Common myeloid progenitor, CD34-positive (primary cell): ENCODE data around the gene CCDC159. TPM values are rescaled to one million over a fixed set of nuclear protein-coding genes. Genes with fewer than 3 reads are reported as not detected.
"Not testable (repeated sequence)": the region's sequence is repeated elsewhere in the genome, so short reads cannot be mapped to it uniquely, and the experiment has no call there.

Experiments
- CTCF ChIA-PET: fragments of 350-600 bp; sonication (Branson Sonifier 250); formaldehyde crosslinking; loops from one replicate; lab custom pipeline; 2021; ENCODE audit warnings: antibody characterized with exemption; lab: Charles Lee
- POLR2A ChIA-PET: fragments of 350-600 bp; sonication (Branson Sonifier 250); formaldehyde crosslinking; loops from one replicate; lab custom pipeline; 2021; ENCODE audit warnings: antibody characterized with exemption; lab: Charles Lee
- DNase-seq, 3 donors: peaks; one replicate each; pipeline versions ENCODE4 v3.0.0 to v3.0.0-alpha.2; 2013
- H3K27ac ChIP-seq, 2 experiments: 1 replicate in 1 of 2; 2 replicates in 1 of 2; pipeline ENCODE4 v1.7.0; 2013; ENCODE audit warnings: inconsistent platforms in 2 of 2, low read length in 2 of 2, mild to moderate bottlenecking in 2 of 2, low read depth in 1 of 2, moderate library complexity in 1 of 2; ENCODE audit not compliant: severe bottlenecking in 2 of 2, insufficient read depth in 1 of 2, poor library complexity in 1 of 2
- H3K27me3 ChIP-seq, 5 experiments: replicated peaks in 2 of 5; 1 replicate in 3 of 5; 2 replicates in 2 of 5; pipeline versions ENCODE4 v1.6.1 to v1.7.0; 2013; ENCODE audit warnings: low read length in 4 of 5, mild to moderate bottlenecking in 2 of 5, moderate library complexity in 2 of 5, inconsistent platforms in 1 of 5; ENCODE audit not compliant: insufficient read depth in 5 of 5, control insufficient read depth in 4 of 5
- H3K36me3 ChIP-seq, 4 experiments: 1 replicate in 2 of 4; 2 replicates in 2 of 4; pipeline versions ENCODE4 v1.6.1 to v1.7.0; 2013; ENCODE audit warnings: low read length in 3 of 4, control low read depth in 1 of 4, mild to moderate bottlenecking in 1 of 4; ENCODE audit not compliant: control insufficient read depth in 4 of 4, insufficient read depth in 4 of 4
- H3K4me1 ChIP-seq, 4 experiments: 1 replicate in 3 of 4; 2 replicates in 1 of 4; pipeline versions ENCODE4 v1.6.1 to v1.7.1; 2013; ENCODE audit warnings: low read length in 3 of 4, mild to moderate bottlenecking in 3 of 4, control low read depth in 1 of 4, inconsistent platforms in 1 of 4, moderate library complexity in 1 of 4; ENCODE audit not compliant: control insufficient read depth in 4 of 4, insufficient read depth in 4 of 4; ENCODE audit errors: control extremely low read depth in 1 of 4
- H3K4me3 ChIP-seq, 7 experiments: 1 replicate in 4 of 7; 2 replicates in 3 of 7; pipeline versions ENCODE4 v1.5.1 to v1.7.0; 2013; ENCODE audit warnings: mild to moderate bottlenecking in 7 of 7, low read length in 6 of 7, moderate library complexity in 6 of 7, inconsistent platforms in 2 of 7, low read depth in 2 of 7, control low read depth in 1 of 7; ENCODE audit not compliant: insufficient read depth in 4 of 7, control insufficient read depth in 1 of 7; ENCODE audit errors: extremely low read depth in 1 of 7
- H3K9me3 ChIP-seq, 5 experiments: 1 replicate in 4 of 5; 2 replicates in 1 of 5; pipeline versions ENCODE4 v1.6.1 to v1.7.1; 2013; ENCODE audit warnings: low read length in 4 of 5, mild to moderate bottlenecking in 2 of 5, inconsistent platforms in 1 of 5, low read depth in 1 of 5, moderate library complexity in 1 of 5; ENCODE audit not compliant: control insufficient read depth in 4 of 5, insufficient read depth in 2 of 5; ENCODE audit errors: control extremely low read depth in 1 of 5
- whole genome bisulfite sequencing: methylation state at CpG from one replicate; pipeline ENCODE4 v1.1.5; 2013; ENCODE audit not compliant: insufficient coverage; 5-methylcytosine and 5-hydroxymethylcytosine counted together
- polyA plus RNA-seq: library from polyadenylated mRNA; unstranded; fragments of 120-200 nt; gene quantifications from one replicate; pipeline ENCODE4 v1.2.1, GENCODE V29; 2013

Gene CCDC159
- polyA plus RNA-seq: 40.7 TPM

GRCh38 chr19:11346104-11346940 lies at the start of gene CCDC159, which contains the start of gene TMEM205:
Gene CCDC159 (plus strand): TSS chr19:11346519. CDS start chr19:11346607, 88 bp downstream.
Gene TMEM205 (minus strand): TSS chr19:11346268. CDS start chr19:11345619, 649 bp downstream.
- peak within 1 kb of the TSS; percentile 72 to 89 for H3K27ac ChIP-seq
- H3K4me1 ChIP-seq: peaks cover 7 to 47% (median 41%) of the 10 kb centered on the region in 4 experiments
- H3K27me3 ChIP-seq: no peaks in the 10 kb centered on the region
- peak within 1 kb of the TSS; percentile 51 to 92 (median 78) for H3K4me3 ChIP-seq
- ChIA-PET CTCF (interaction anchor here (0.8 to 1.9 kb wide), 10 partner anchors 9 to 60 kb away, joined by 3 to 11 read pairs (median 5); partner anchors contain the start of genes SWSAP1 and TSPAN16), POLR2A (interaction anchor here (0.6 to 1.5 kb wide), 6 partner anchors 14 to 89 kb away, joined by 3 to 10 read pairs (median 4); partner anchors contain the start of genes PRKCSH and SWSAP1)
- peaks cover 0 to 10% (median 3%) of the 10 kb centered on the region in 4 experiments for H3K36me3 ChIP-seq
- peak; percentile 99 to 100 (median 100) for DNase-seq
- WGBS: under 1% methylated on average over 34 of the region's 50 CpGs
- H3K9me3 ChIP-seq: peaks cover 0 to 7% (median 5%) of the 10 kb centered on the region in 5 experiments

DNA sequence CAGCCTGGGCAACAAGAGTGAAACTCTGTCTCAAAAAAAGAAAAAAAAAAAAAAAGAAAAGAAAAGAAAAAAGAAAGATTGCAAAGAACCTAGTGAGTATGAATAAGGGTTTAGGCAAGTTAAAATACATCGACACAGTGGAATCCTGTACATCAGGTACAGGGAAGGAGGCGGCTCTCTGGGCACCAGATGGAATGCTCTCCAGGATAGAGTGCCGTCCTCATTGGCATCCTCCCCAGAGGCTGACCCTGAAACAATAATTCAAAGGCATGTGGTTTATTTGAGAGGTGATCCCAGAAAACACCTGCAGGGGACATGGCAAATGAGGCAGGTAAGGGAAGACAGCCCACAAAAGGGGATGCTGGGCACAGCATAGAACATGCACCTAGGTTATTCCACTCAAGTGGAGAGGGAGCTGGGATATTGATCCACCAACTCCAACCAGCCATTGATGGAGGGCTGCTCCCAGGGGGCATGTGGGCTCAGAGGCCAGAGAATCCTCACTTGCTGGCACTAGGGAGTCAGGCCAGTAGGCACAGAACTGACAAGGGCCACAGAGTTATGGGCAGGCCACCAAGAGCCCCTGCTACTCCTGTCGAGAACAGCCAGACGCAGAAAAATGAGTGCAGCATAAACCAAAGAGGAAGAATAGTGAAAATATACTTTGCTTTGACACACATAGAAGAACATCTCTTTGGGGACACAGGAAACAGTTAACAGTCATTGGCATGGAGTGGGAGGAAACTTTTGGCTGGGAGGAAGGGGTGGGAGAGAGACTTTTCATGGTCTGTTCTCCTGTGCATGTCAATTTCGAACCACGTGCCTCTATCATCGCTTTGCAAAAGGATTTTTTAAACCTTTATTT lies 46.1 kb upstream of the CCDC159 start:
- Histone ChIP-seq H3K9me3 (peaks cover 0 to 2% (median 0%) of the 10 kb centered on the region in 5 experiments), H3K27ac (no peak overlapping the region), H3K4me1 (peaks cover 4 to 25% (median 23%) of the 10 kb centered on the region in 4 experiments), H3K36me3 (no peaks in the 10 kb centered on the region), H3K27me3 (no peaks in the 10 kb centered on the region), H3K4me3 (no peak overlapping the region)
- DNase-seq: no peak
- 60% methylated on average over 4 of the region's 8 CpGs for WGBS
- ChIA-PET CTCF (no interaction called here), POLR2A (no interaction called here)

- DNase-seq: no peak
- ChIA-PET POLR2A (no interaction called here), CTCF (no interaction called here)
- Histone ChIP-seq H3K27ac (no peak overlapping the region), H3K4me3 (no peak overlapping the region), H3K9me3 (peaks cover 0 to 2% (median 0%) of the 10 kb centered on the region in 5 experiments), H3K27me3 (no peaks in the 10 kb centered on the region), H3K36me3 (no peaks in the 10 kb centered on the region), H3K4me1 (peaks cover 3 to 20% (median 19%) of the 10 kb centered on the region in 4 experiments)
- 91% methylated on average over 10 of the region's 11 CpGs for WGBS
Measured at GRCh38 chr19:11300811-11301120, 45.6 kb upstream of the CCDC159 start.

GRCh38 chr19:11304936-11305335 lies 41.4 kb upstream of the CCDC159 start:
- Histone ChIP-seq H3K9me3 (peaks cover 0 to 2% (median 0%) of the 10 kb centered on the region in 5 experiments), H3K36me3 (no peaks in the 10 kb centered on the region), H3K4me1 (peaks cover 3 to 12% (median 12%) of the 10 kb centered on the region in 4 experiments), H3K27ac (no peak overlapping the region), H3K27me3 (no peaks in the 10 kb centered on the region), H3K4me3 (no peak overlapping the region)
- no peak for DNase-seq
- 100% methylated on average over 2 of the region's 5 CpGs for WGBS
- CTCF ChIA-PET: interaction anchor here (1.2 to 2.5 kb wide), 5 partner anchors 11 to 78 kb away, joined by 3 to 9 read pairs (median 4); no protein-coding TSS in a partner anchor
- POLR2A ChIA-PET: interaction anchor here (0.6 kb wide), 1 partner anchor 46 kb away, joined by 3 read pairs; no protein-coding TSS in a partner anchor

DNA sequence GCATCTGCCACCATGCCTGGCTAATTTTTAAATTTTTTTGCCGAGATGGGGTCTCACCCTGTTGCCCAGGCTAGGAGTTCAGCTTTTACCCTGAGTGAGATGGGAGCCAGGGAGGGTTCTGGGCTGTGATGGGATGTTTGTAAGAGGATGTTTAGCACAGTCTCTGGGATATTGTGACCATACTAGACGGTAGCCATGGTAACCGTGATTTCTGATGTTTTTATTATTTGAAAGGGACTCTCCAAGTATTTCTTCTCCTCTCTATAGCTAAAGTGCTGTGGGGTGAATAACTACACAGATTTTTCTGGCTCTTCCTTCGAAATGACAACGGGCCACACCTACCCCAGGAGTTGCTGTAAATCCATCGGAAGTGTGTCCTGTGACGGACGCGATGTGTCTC lies 40.0 kb upstream of the CCDC159 start:
- no peak overlapping the region for H3K4me3 ChIP-seq
- H3K9me3 ChIP-seq: no peaks in the 10 kb centered on the region
- DNase-seq: peak in 2 of 3 donors; percentile 63 to 66
- no peaks in the 10 kb centered on the region for H3K4me1 ChIP-seq
- H3K36me3 ChIP-seq: no peaks in the 10 kb centered on the region
- no peaks in the 10 kb centered on the region for H3K27me3 ChIP-seq
- ChIA-PET POLR2A (no interaction called here), CTCF (interaction anchor here (0.8 to 2.3 kb wide), 6 partner anchors 9 to 75 kb away, joined by 3 to 6 read pairs (median 4); no protein-coding TSS in a partner anchor)
- no peak overlapping the region for H3K27ac ChIP-seq
- 76% methylated on average over 3 of the region's 9 CpGs for WGBS

- H3K36me3 ChIP-seq, H3K27me3 ChIP-seq, H3K9me3 ChIP-seq: not testable (repeated sequence)
- peaks cover 27 to 78% (median 74%) of the 10 kb centered on the region in 4 experiments for H3K4me1 ChIP-seq
- POLR2A ChIA-PET: interaction anchor here (0.6 to 1.7 kb wide), 4 partner anchors 9 to 26 kb away, joined by 3 to 5 read pairs (median 3); partner anchors contain the start of genes CCDC159 and TMEM205
- peak overlapping the region; percentile 33 to 94 for H3K27ac ChIP-seq
- CTCF ChIA-PET: interaction anchor here (0.6 to 2.8 kb wide), 5 partner anchors 9 to 198 kb away, joined by 3 to 12 read pairs (median 3); no protein-coding TSS in a partner anchor
- peak overlapping the region in 1 of 7 experiments; percentile 6 for H3K4me3 ChIP-seq
- peak in 2 of 3 donors; percentile 74 to 84 for DNase-seq
- 16% methylated on average over 7 of the region's 9 CpGs for WGBS
Measured at GRCh38 chr19:11320278-11320995, 25.9 kb upstream of the CCDC159 start.
